ENCODE measurements around the gene EFCAB11. TPM values are rescaled to one million over a fixed set of nuclear protein-coding genes. Genes with fewer than 3 reads are reported as not detected.

EFCAB11 gene
- total RNA-seq, 2 experiments from 2014 or later: 7.0 to 9.5 TPM

DNA sequence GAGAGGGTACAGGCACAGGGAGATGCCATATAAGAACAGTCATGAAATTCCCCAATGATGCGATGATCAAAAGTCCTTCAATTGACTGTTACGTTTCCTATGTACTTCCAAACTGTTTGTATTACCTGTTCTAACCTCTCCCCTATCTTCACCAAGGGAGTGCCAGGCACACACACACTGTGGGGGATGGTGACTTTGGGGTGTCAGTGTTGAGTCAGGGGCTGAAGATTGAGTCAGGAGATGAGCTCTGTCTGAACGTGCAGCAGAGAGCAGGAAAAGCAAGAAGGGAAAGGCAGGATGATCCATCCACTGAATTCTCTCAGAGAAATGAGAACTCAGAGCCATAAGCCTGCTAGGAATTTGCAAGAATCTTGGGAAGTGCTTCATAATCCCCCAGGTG, 153.4 kb downstream of the EFCAB11 start:
- intact Hi-C loops (cut with micrococcal nuclease): no loop called here
- H3K27ac Mint-ChIP-seq: no peak overlapping the region
- no peaks in the 10 kb centered on the region for H3K27me3 Mint-ChIP-seq (ENCODE audit: low read depth)
- H3K4me1 Mint-ChIP-seq (ENCODE audit: low read depth): no peaks in the 10 kb centered on the region
- no peaks in the 10 kb centered on the region for H3K9me3 Mint-ChIP-seq
- no peak overlapping the region for H3K4me3 Mint-ChIP-seq
- no peaks in the 10 kb centered on the region for H3K36me3 Mint-ChIP-seq (ENCODE audit: low read depth)
- no peak for DNase-seq
- CTCF ChIA-PET: interaction anchor here (0.7 kb wide), 1 partner anchor 229 kb away, joined by 5 read pairs; no protein-coding TSS in a partner anchor

DNA sequence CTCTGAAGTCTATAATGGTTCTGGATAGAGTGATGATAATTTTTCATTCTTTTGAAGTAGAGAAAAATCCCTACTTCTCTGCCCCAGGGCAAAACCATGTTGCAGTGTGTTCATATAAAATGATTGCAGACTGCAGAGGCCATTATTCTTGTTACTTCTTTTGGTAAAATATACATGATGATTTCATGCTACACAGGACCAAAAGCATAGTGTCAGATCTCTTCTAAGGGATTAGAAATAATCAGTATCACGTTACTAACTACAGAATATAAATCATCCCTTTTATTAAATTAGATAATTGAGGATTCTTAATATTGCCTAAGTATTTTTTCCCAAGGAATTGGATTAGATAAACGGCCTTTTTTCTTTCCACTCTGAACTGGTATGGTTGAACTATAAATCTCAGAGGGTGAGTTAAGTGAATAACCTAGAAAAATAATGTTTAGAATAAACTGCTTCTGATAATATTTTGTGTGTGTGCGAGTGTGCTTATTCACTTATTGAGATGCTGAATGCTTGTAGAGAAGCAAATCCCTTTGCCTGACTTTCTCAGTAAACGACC, 156.2 kb downstream of the EFCAB11 start:
- no peak overlapping the region for H3K4me3 Mint-ChIP-seq

DNA sequence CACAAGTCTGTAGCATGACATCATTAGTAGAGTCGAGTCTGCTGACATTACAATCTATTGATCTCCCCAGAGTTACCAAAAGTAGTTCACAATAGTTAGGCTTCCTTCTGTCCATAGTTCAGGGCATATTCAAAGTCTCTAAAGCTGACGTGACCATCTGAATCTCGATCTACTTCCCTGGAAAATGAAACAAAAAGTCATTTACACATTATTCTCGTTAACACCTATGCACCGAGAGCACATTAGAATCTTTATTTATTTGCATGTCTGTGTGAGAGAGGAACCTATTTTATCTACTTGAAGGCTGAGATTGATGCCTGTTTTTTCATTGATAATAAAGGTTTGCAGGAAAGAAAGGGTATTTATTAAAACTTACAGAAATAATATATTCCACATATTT, 157.4 kb downstream of the EFCAB11 start:
- Mint-ChIP-seq H3K4me1 (ENCODE audit: low read depth) (no peaks in the 10 kb centered on the region), H3K4me3 (no peak overlapping the region), H3K27ac (no peak overlapping the region), H3K9me3 (no peaks in the 10 kb centered on the region), H3K36me3 (ENCODE audit: low read depth) (no peaks in the 10 kb centered on the region), H3K27me3 (ENCODE audit: low read depth) (no peaks in the 10 kb centered on the region)
- intact Hi-C loops (cut with micrococcal nuclease): no loop called here
- CTCF ChIA-PET: no interaction called here
- no peak for DNase-seq

More for the DNA sequence above, 156.2 kb downstream of the EFCAB11 start:
- Mint-ChIP-seq H3K9me3 (no peaks in the 10 kb centered on the region), H3K36me3 (ENCODE audit: low read depth) (no peaks in the 10 kb centered on the region), H3K27ac (no peak overlapping the region), H3K4me1 (ENCODE audit: low read depth) (no peaks in the 10 kb centered on the region), H3K27me3 (ENCODE audit: low read depth) (no peaks in the 10 kb centered on the region)
- CTCF ChIA-PET: interaction anchor here (0.8 kb wide), 1 partner anchor 20 kb away, joined by 3 read pairs; no protein-coding TSS in a partner anchor
- no peak for DNase-seq
- intact Hi-C loops (cut with micrococcal nuclease): no loop called here

DNA sequence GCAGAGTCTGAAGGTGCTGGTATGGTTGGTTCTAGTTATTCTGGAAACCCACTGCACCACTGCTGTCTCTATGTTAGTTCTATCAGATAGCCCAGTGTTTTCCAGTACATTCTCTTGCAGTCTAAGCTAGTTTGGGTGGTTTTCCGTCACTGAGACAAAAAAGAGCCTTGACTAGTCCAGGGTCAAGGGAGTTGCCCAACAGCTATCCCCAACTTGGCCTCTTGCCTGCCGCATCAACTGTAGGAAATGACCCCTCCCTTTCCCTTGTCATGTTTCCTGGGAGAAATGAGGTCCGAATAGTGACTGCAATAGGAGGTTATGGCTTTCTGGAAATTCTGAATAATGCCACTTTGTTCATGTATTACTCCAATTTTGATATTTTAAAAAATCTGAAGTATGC, 160.4 kb downstream of the EFCAB11 start:
- H3K9me3 Mint-ChIP-seq: no peaks in the 10 kb centered on the region
- H3K4me1 Mint-ChIP-seq (ENCODE audit: low read depth): no peaks in the 10 kb centered on the region
- CTCF ChIA-PET: no interaction called here
- no peak for DNase-seq
- H3K27me3 Mint-ChIP-seq (ENCODE audit: low read depth): no peaks in the 10 kb centered on the region
- no peaks in the 10 kb centered on the region for H3K36me3 Mint-ChIP-seq (ENCODE audit: low read depth)
- intact Hi-C loops (cut with micrococcal nuclease): no loop called here
- H3K4me3 Mint-ChIP-seq: no peak overlapping the region
- H3K27ac Mint-ChIP-seq: no peak overlapping the region

DNA sequence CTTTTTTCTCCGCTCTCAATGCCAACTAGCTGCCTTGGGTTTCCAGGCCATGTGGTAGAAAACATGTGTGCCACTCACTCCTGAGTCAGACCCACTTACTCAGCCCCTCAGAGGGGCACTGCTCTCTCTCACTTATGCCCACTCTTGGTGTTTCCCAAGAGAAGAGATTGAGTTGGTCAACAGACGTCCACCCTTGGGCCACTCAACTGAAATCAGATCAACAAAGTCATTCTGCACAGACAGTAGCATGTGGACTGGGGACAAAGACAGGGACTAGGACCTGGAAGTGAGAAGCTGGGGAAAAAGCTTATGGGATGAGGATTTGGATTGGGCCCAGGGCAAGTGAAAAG, 161.2 kb downstream of the EFCAB11 start:
- no peaks in the 10 kb centered on the region for H3K27me3 Mint-ChIP-seq (ENCODE audit: low read depth)
- no peak overlapping the region for H3K4me3 Mint-ChIP-seq
- CTCF ChIA-PET: no interaction called here
- H3K9me3 Mint-ChIP-seq: no peaks in the 10 kb centered on the region
- intact Hi-C loops (cut with micrococcal nuclease): no loop called here
- H3K4me1 Mint-ChIP-seq (ENCODE audit: low read depth): no peaks in the 10 kb centered on the region
- no peak for DNase-seq
- H3K36me3 Mint-ChIP-seq (ENCODE audit: low read depth): no peaks in the 10 kb centered on the region
- no peak overlapping the region for H3K27ac Mint-ChIP-seq

DNA sequence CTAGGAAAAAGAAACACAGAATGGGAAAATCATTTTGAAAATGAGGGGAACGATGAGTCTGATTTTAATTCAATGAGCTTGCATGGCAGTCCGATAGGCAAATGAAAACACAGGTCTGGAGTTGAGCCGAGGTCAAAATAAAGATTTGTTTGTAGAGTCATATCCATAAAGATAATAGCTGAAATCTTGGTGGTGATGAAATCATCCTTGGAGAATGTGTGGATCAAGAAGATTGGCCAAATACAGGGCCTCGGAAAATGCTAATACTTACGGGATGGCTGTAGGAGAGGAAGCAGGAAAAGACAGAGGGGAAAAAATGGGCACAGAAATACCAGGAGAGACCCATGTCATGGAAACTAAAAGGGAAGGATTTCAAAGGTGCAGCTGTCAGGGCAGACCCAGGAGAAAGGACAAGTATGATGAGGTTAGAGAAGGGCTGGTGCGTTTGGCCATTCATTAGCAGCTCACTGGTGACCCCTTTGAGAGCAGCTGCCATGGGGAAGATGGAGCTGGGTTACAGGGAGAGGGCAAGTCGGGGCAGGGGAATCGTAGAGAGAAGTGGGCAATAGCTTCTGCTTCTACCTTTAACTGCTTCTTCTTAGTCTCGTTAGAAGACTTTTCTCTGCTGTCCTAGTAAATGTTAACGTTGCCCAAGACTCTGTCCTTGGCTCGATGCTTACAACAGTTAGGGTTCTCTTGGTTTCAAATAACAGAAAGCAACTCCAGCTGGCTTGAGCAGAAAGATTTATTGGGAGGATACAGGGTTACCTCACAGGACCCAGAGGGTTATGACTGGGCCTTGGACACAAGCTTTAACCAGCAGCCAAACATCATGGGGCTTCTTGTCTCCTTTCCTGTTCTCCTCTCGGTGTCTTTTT, 161.8 kb downstream of the EFCAB11 start:
- no peak for DNase-seq
- H3K4me3 Mint-ChIP-seq: no peak overlapping the region
- H3K27me3 Mint-ChIP-seq (ENCODE audit: low read depth): no peaks in the 10 kb centered on the region
- CTCF ChIA-PET: no interaction called here
- no peaks in the 10 kb centered on the region for H3K9me3 Mint-ChIP-seq
- H3K36me3 Mint-ChIP-seq (ENCODE audit: low read depth): no peaks in the 10 kb centered on the region
- H3K27ac Mint-ChIP-seq: peak overlapping the region; percentile 48
- no peaks in the 10 kb centered on the region for H3K4me1 Mint-ChIP-seq (ENCODE audit: low read depth)
- intact Hi-C loops (cut with micrococcal nuclease): no loop called here

DNA sequence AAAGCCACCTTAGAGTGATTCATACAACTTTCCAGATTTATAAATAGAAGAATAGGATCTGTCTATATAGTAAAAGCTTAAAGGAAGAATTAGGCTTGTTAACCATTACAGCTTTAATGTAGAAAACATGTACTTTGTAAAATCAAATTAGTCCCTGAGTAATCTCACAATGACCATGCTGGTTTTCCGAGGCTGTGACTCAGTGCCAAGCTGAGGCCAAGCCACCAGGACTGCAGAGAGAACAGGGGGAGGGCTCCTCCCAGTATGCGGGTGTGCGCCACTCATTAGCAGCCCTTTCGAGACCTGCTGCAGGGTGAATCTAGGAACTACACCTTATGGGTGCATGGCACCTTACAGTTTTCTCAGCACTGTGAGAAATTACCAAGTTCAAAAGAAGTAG, 167.0 kb downstream of the EFCAB11 start:
- intact Hi-C loops (cut with micrococcal nuclease): no loop called here
- CTCF ChIA-PET: interaction anchor here (2.1 kb wide), 1 partner anchor 21 kb away, joined by 4 read pairs; no protein-coding TSS in a partner anchor
- no peak overlapping the region for H3K4me3 Mint-ChIP-seq

DNA sequence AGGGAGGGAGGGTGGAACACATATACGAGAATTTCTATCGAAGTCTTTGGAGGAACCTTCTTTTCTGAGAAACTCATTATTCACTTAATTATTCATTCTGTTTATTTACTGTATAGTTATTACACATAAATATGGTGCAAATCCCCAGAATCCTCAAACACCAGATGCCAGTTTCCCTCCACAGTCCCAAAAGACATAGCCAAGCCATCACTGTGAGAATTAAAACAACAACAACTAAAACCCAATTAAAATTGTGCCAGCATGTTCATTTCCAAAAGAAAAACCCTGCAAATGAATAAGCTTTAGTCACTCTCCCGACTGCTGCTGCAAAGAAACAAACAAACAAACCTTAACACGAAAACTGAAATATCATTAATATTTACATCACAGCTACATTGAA, 173.5 kb downstream of the EFCAB11 start:
- no peaks in the 10 kb centered on the region for H3K9me3 Mint-ChIP-seq
- H3K4me3 Mint-ChIP-seq: no peak overlapping the region
- no peak for DNase-seq
- CTCF ChIA-PET: no interaction called here
- no peaks in the 10 kb centered on the region for H3K36me3 Mint-ChIP-seq (ENCODE audit: low read depth)
- intact Hi-C loops (cut with micrococcal nuclease): no loop called here
- no peaks in the 10 kb centered on the region for H3K4me1 Mint-ChIP-seq (ENCODE audit: low read depth)
- H3K27me3 Mint-ChIP-seq (ENCODE audit: low read depth): no peaks in the 10 kb centered on the region
- H3K27ac Mint-ChIP-seq: no peak overlapping the region

More for the DNA sequence above, 167.0 kb downstream of the EFCAB11 start:
- Mint-ChIP-seq H3K27ac (no peak overlapping the region), H3K9me3 (no peaks in the 10 kb centered on the region), H3K27me3 (ENCODE audit: low read depth) (no peaks in the 10 kb centered on the region), H3K36me3 (ENCODE audit: low read depth) (no peaks in the 10 kb centered on the region), H3K4me1 (ENCODE audit: low read depth) (no peaks in the 10 kb centered on the region)
- no peak for DNase-seq

DNA sequence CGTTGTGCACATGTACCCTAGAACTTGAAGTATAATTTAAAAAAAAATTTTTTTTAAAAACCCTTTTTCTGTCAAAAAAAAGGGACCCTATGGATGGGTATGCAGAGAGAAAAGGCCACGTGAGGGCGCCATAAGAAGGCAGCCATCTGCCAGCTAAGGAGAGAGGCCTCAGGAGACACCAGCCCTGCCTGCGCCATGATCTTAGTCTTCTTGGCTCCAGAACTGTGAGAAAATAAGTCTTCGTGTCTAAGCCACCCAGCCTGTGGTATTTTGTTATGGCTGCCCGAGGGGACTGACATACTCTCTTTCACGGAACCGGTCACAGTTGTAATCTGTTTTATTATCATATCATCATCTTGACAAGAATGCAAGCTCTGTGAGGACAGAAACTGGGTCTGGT, 174.8 kb downstream of the EFCAB11 start:
- no peaks in the 10 kb centered on the region for H3K27me3 Mint-ChIP-seq (ENCODE audit: low read depth)
- no peaks in the 10 kb centered on the region for H3K4me1 Mint-ChIP-seq (ENCODE audit: low read depth)
- no peaks in the 10 kb centered on the region for H3K36me3 Mint-ChIP-seq (ENCODE audit: low read depth)
- no peak overlapping the region for H3K4me3 Mint-ChIP-seq
- no peaks in the 10 kb centered on the region for H3K9me3 Mint-ChIP-seq
- CTCF ChIA-PET: no interaction called here
- intact Hi-C loops (cut with micrococcal nuclease): no loop called here
- DNase-seq: no peak
- H3K27ac Mint-ChIP-seq: no peak overlapping the region

DNA sequence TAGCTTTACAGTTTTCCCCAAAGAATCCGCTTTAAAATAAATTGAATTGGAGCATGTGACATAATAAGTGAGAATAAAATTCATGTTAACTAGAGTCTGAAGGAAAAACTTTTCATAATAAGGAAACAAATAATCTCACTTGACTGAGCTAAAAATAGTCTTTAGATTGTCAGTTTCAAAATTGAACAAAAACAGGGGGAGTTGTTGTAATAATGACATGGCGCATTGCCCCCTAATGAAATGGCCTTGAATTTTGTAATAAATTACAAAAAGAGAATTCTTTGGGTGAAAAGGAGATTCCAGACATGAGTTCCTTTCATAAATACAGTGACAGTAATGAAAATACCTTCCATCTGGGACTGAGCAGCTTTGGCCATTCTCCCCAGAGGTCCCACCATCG, 178.6 kb downstream of the EFCAB11 start:
- Mint-ChIP-seq H3K9me3 (no peaks in the 10 kb centered on the region), H3K4me1 (ENCODE audit: low read depth) (peaks cover 22% of the 10 kb centered on the region), H3K36me3 (ENCODE audit: low read depth) (no peaks in the 10 kb centered on the region), H3K4me3 (no peak overlapping the region), H3K27ac (no peak overlapping the region), H3K27me3 (ENCODE audit: low read depth) (no peaks in the 10 kb centered on the region)
- no peak for DNase-seq
- CTCF ChIA-PET: interaction anchor here (0.6 to 0.9 kb wide), 2 partner anchors 10 to 686 kb away, joined by 3 to 4 read pairs; no protein-coding TSS in a partner anchor
- intact Hi-C loops (cut with micrococcal nuclease): no loop called here

DNA sequence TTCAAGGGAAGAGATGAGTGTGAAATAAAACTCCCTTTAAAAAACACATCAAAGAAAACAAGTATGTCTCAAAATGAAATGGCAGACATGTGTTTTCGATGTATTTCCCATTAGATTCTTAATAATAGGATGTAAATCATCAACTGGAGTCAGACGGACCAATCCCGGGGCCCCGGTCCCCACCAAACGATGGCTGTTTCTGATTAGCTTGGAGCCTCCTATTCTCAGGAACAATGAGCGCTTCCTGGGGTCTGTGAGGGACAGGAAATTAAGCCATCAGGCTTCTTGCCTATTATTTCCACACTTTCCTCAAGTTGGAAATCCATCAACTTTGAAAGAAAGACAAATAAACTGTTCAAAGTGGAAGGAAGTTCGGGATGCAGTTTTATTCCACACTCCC, 179.4 kb downstream of the EFCAB11 start:
- Mint-ChIP-seq H3K36me3 (ENCODE audit: low read depth) (no peaks in the 10 kb centered on the region), H3K27me3 (ENCODE audit: low read depth) (no peaks in the 10 kb centered on the region), H3K9me3 (no peaks in the 10 kb centered on the region), H3K4me1 (ENCODE audit: low read depth) (peaks cover 22% of the 10 kb centered on the region), H3K4me3 (no peak overlapping the region), H3K27ac (no peak overlapping the region)
- intact Hi-C loops (cut with micrococcal nuclease): no loop called here
- CTCF ChIA-PET: interaction anchor here (0.6 to 1.0 kb wide), 2 partner anchors 9 to 281 kb away, joined by 3 to 4 read pairs; no protein-coding TSS in a partner anchor
- DNase-seq: no peak

DNA sequence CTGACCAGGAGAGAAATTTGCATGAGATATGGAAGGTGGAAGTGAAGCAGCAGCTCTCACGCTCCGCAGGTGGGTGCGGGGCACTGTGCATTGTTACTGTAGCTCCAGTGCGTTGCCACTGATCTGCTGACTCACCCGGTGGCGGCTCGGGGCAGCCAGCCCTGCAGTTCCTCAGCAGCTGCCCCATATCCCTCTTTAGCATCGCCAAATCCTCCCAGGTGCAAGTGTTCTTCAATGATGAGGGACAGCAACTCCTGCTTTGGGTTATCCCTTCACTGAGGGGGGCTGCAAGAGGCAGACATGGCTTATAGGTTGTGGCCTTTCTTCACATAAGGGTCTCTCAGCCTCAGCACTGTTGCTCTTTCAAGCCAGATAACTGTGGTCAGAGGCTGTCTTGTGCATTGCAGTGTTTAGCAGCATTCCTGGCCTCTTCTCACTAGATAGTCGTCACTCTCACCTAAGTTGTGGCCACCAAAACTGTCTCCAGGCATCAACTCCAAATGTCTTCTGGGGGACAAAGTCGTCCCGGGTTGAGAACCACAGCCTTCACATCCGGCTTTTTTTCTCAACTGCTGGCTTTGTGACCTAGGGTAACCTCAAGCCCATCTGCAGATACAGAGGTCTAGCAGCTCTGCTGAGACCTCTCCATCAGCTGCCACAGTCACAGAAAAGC, 180.8 kb downstream of the EFCAB11 start:
- DNase-seq: peak; percentile 85
- Mint-ChIP-seq H3K27me3 (ENCODE audit: low read depth) (no peaks in the 10 kb centered on the region), H3K27ac (no peak overlapping the region), H3K4me3 (peak overlapping the region; percentile 44), H3K4me1 (ENCODE audit: low read depth) (peaks cover 22% of the 10 kb centered on the region), H3K36me3 (ENCODE audit: low read depth) (no peaks in the 10 kb centered on the region), H3K9me3 (no peaks in the 10 kb centered on the region)
- CTCF ChIA-PET: interaction anchor here (0.5 to 1.1 kb wide), 6 partner anchors 252 to 733 kb away, joined by 3 to 8 read pairs (median 4); no protein-coding TSS in a partner anchor
- intact Hi-C loops (cut with micrococcal nuclease): loop anchor here (5.0 kb wide), 1 partner anchor 144 kb away; no protein-coding TSS in a partner anchor

Data from activated naive CD4-positive, alpha-beta T cell treated with anti-CD3 and anti-CD28 coated beads for 36 hours (primary cell).